Measurements from ENCODE around the gene SPTBN4.

DNA sequence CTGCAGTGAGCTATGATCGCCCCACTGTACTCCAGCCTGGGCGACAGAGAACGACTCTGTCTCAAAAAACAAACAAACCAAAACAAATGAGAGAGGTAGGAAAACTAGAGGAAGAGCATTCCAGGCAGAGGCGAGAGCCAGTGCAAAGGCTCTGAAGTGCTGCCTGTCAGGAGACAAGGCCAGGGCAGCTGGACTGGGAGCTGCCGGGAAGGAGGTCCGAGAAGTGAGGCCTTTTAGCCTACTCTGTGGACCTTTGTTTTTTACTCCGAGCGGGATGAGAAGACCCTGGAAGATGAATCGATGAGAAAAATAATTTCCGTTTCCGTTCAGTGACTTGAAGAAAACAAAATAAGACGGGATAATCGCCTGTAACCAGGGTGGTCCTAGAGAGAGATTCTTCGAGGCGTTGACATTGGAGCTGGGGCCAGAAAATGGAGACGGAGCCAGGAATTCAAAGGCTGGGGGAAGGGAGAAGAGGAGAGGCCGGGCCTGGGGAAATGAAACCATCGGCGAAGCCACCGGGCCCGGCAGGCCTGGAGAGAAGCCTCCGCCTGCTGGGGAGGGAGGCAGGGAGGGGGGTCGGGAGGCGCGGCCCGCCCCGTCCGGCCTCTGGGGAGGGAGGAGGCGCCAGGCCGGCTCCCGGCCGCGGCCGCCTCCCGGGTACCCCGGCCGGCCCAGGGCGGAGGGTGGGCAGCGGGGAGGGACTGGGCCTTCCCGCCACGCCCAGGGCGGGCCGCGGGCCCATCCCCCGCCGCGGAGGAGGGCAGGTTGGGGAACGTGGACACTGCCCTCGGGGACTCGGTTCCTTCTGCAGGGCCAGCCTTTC is 33.2 kb upstream of the SPTBN4 start:
- TF ChIP-seq, protein P1, sequence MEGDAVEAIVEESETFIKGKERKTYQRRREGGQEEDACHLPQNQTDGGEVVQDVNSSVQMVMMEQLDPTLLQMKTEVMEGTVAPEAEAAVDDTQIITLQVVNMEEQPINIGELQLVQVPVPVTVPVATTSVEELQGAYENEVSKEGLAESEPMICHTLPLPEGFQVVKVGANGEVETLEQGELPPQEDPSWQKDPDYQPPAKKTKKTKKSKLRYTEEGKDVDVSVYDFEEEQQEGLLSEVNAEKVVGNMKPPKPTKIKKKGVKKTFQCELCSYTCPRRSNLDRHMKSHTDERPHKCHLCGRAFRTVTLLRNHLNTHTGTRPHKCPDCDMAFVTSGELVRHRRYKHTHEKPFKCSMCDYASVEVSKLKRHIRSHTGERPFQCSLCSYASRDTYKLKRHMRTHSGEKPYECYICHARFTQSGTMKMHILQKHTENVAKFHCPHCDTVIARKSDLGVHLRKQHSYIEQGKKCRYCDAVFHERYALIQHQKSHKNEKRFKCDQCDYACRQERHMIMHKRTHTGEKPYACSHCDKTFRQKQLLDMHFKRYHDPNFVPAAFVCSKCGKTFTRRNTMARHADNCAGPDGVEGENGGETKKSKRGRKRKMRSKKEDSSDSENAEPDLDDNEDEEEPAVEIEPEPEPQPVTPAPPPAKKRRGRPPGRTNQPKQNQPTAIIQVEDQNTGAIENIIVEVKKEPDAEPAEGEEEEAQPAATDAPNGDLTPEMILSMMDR (conservative IDR thresholded peaks at IDR 0.05; ENCODE audit: low read depth, low read length) = no peak
- TF ChIP-seq RAD21 (IDR thresholded peaks at IDR 0.05; ENCODE audit: low read length) (peak; percentile 13; the same call in 1 of the 2 replicates), MAFK (IDR thresholded peaks at IDR 0.05; ENCODE audit: low read depth, low read length) (no peak), RFX5 (IDR thresholded peaks at IDR 0.05; ENCODE audit: low read depth, low read length) (no peak), FOS (IDR thresholded peaks at IDR 0.05; ENCODE audit: low read depth, low read length) (no peak), CEBPB (IDR thresholded peaks at IDR 0.05; ENCODE audit: low read depth, low read length) (no peak), POLR2A (IDR thresholded peaks at IDR 0.05; ENCODE audit: low read depth, low read length) (peak; percentile 80), MXI1 (IDR thresholded peaks at IDR 0.05; ENCODE audit: borderline replicate concordance, low read depth, low read length) (no peak), CHD1 (IDR thresholded peaks at IDR 0.05; ENCODE audit: low read depth, low read length) (no peak), BHLHE40 (IDR thresholded peaks at IDR 0.05; ENCODE audit: low read depth, low read length) (0 out of 2 replicates have a peak, but pooled peaks have one; percentile 12)
- TF ChIP-seq, protein P2, sequence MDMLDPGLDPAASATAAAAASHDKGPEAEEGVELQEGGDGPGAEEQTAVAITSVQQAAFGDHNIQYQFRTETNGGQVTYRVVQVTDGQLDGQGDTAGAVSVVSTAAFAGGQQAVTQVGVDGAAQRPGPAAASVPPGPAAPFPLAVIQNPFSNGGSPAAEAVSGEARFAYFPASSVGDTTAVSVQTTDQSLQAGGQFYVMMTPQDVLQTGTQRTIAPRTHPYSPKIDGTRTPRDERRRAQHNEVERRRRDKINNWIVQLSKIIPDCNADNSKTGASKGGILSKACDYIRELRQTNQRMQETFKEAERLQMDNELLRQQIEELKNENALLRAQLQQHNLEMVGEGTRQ (IDR thresholded peaks at IDR 0.05; ENCODE audit: low read depth, low read length) = no peak
- TF ChIP-seq, protein P3, sequence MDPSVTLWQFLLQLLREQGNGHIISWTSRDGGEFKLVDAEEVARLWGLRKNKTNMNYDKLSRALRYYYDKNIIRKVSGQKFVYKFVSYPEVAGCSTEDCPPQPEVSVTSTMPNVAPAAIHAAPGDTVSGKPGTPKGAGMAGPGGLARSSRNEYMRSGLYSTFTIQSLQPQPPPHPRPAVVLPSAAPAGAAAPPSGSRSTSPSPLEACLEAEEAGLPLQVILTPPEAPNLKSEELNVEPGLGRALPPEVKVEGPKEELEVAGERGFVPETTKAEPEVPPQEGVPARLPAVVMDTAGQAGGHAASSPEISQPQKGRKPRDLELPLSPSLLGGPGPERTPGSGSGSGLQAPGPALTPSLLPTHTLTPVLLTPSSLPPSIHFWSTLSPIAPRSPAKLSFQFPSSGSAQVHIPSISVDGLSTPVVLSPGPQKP (IDR thresholded peaks at IDR 0.05; ENCODE audit: borderline replicate concordance, low read depth, low read length) = no peak
